DND-41 (cell line): Measurements from ENCODE around the gene ARAP1.

ENCODE experiments used
- ATAC-seq: fragments of 200-7000 bp; cut with Tn5 transposase; 3 replicates; pipeline ENCODE4 v1.9.1; 2021; ENCODE audit warnings: low read depth; ENCODE audit not compliant: insufficient read depth
- DNase-seq: peaks from one replicate; pipeline ENCODE4 v3.0.0-alpha.2; 2020
- H2AFZ ChIP-seq: 2 replicates; pipeline ENCODE4 v1.6.0; 2012; ENCODE audit warnings: low read depth, low read length
- H3K27ac ChIP-seq: 2 replicates; pipeline ENCODE4 v1.5.1; 2012; ENCODE audit warnings: low read length, inconsistent platforms
- H3K27me3 ChIP-seq: fragments of 200-600 bp; sonication (generic); 2 replicates; pipeline ENCODE4 v1.6.0; 2012; ENCODE audit warnings: low read length, mild to moderate bottlenecking, inconsistent platforms; ENCODE audit not compliant: insufficient read depth, poor library complexity
- H3K36me3 ChIP-seq: 2 replicates; pipeline ENCODE4 v1.5.1; 2012; ENCODE audit warnings: low read length, inconsistent platforms; ENCODE audit not compliant: insufficient read depth
- H3K4me1 ChIP-seq: 2 replicates; pipeline ENCODE4 v1.5.1; 2012; ENCODE audit warnings: mild to moderate bottlenecking, low read length; ENCODE audit not compliant: insufficient read depth
- H3K4me2 ChIP-seq: 2 replicates; pipeline ENCODE4 v1.6.0; 2012; ENCODE audit warnings: mild to moderate bottlenecking, moderate library complexity, low read length, inconsistent platforms; ENCODE audit not compliant: insufficient read depth
- H3K4me3 ChIP-seq, 2 experiments: fragments of 200-600 bp in 1 of 2; shearing (Covaris generic) in 1 of 2; 2 replicates each; pipeline ENCODE4 v1.5.1; 2012 to 2016; ENCODE audit warnings: inconsistent platforms in 2 of 2, low read length in 2 of 2, mild to moderate bottlenecking in 2 of 2, low read depth in 1 of 2, moderate library complexity in 1 of 2
- H3K79me2 ChIP-seq: 2 replicates; pipeline ENCODE4 v1.6.0; 2012; ENCODE audit warnings: low read length, inconsistent platforms; ENCODE audit not compliant: insufficient read depth
- H3K9ac ChIP-seq: 2 replicates; pipeline ENCODE4 v1.6.0; 2012; ENCODE audit warnings: low read depth, mild to moderate bottlenecking, inconsistent platforms, low read length, moderate library complexity
- H3K9me3 ChIP-seq: 2 replicates; pipeline ENCODE4 v1.5.1; 2012; ENCODE audit warnings: low read length, moderate library complexity, mild to moderate bottlenecking, inconsistent platforms; ENCODE audit not compliant: insufficient read depth, severe bottlenecking
- H4K20me1 ChIP-seq: 2 replicates; pipeline ENCODE4 v1.6.0; 2012; ENCODE audit warnings: low read length; ENCODE audit not compliant: insufficient read depth
- EZH2 ChIP-seq: IDR thresholded peaks from 3 replicates; pipeline ENCODE4 v1.6.1; 2012; ENCODE audit warnings: borderline replicate concordance, low read depth, mild to moderate bottlenecking, moderate library complexity, low read length, inconsistent platforms; ENCODE audit not compliant: severe bottlenecking
- TF ChIP-seq, protein P1 (sequence below): IDR thresholded peaks from 2 replicates; pipeline ENCODE4 v1.5.1; 2012; ENCODE audit warnings: borderline replicate concordance, low read length, moderate library complexity, mild to moderate bottlenecking; ENCODE audit not compliant: poor library complexity, severe bottlenecking; ENCODE audit errors: extremely low read depth

Gene ARAP1

DNA sequence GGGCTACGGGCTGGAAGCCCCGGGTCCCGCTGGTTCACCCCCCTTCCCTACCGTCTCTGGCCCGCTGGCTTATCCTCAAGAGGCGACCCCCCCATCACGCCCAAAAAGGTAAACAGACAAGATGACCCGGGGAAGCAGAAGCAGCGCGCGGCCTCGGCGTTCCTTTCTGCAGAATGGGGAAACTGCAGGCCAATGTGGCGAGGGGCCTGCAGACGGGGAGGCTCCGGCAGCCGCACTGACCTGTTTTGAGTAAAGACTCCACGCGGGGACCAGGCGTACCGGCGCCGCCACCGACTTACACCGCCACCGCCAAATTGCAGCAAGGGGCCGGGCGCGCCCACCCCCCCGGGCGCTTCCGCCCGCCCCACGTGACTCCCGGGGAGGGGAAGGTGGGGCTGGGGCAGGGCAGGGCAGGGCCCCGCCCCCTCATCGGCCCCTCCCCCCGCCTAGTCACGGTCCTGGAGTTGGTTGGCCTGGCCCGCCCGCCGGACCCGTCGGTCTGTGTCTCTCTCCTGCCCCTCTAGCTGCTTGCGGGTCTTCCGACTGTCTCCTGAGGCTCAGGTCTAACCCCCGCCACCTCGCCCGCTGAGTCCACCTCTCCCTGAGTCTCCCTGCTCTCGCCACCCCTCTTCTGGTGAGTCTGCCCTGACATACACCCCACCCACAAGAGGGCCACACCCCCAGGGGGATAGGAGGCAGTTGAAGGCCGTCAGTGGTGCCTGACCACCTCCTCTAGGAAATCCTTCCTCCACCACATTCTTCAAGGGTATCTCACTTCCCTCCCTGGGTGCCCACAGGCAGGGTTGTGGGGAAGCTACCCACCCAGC is at the start of gene ARAP1:
ARAP1 (minus strand) TSS at position 321 of the 827 bp plus-strand sequence. CDS start 25,280 bp downstream, outside the sequence.
- Histone ChIP-seq H3K4me3 (peak within 1 kb of the TSS; percentile 58 to 83; a peak in 3 of 4 replicates), H3K4me1 (peaks cover 32% of the 10 kb centered on the region), H3K4me2 (peak within 1 kb of the TSS; percentile 81), H4K20me1 (peaks cover 12% of the 10 kb centered on the region; the same call in 1 of the 2 replicates), H3K27me3 (no peaks in the 10 kb centered on the region), H3K9ac (peak within 1 kb of the TSS; percentile 75), H3K79me2 (peaks cover 42% of the 10 kb centered on the region), H2AFZ (peak within 1 kb of the TSS; percentile 79), H3K9me3 (no peaks in the 10 kb centered on the region), H3K36me3 (no peaks in the 10 kb centered on the region), H3K27ac (peak within 1 kb of the TSS; percentile 79)
- no peak for TF ChIP-seq EZH2
- TF ChIP-seq, protein P1, sequence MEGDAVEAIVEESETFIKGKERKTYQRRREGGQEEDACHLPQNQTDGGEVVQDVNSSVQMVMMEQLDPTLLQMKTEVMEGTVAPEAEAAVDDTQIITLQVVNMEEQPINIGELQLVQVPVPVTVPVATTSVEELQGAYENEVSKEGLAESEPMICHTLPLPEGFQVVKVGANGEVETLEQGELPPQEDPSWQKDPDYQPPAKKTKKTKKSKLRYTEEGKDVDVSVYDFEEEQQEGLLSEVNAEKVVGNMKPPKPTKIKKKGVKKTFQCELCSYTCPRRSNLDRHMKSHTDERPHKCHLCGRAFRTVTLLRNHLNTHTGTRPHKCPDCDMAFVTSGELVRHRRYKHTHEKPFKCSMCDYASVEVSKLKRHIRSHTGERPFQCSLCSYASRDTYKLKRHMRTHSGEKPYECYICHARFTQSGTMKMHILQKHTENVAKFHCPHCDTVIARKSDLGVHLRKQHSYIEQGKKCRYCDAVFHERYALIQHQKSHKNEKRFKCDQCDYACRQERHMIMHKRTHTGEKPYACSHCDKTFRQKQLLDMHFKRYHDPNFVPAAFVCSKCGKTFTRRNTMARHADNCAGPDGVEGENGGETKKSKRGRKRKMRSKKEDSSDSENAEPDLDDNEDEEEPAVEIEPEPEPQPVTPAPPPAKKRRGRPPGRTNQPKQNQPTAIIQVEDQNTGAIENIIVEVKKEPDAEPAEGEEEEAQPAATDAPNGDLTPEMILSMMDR: no peak
- ATAC-seq: peak; percentile 84
- peak; percentile 84 for DNase-seq

DNA sequence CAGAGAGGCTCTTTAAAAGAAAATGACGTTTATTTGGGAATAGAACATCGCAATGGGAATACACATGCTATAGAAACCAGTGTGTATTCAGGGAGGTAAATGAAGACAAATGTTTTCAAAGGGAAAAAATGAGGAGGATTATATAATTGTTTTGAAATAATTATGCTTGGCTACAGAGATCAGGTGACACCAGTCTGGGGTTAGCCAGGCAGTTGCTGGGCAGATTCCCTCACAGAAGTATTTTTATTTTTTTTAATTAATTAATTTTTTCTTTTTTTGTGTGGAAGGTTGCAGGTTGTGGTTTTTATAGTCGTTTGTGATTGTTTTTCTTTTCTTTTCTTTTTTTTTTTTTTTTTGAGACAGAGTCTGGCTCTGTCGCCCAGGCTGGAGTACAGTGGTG is 47.2 kb upstream of the ARAP1 start:
- H3K79me2 ChIP-seq: no peaks in the 10 kb centered on the region
- H3K27me3 ChIP-seq: no peaks in the 10 kb centered on the region
- no peak overlapping the region for H3K9ac ChIP-seq
- no peak for TF ChIP-seq EZH2
- TF ChIP-seq, protein P1: no peak
- no peak for DNase-seq
- no peak for ATAC-seq
- peaks cover 5% of the 10 kb centered on the region for H3K4me1 ChIP-seq
- no peaks in the 10 kb centered on the region for H3K36me3 ChIP-seq
- no peak overlapping the region for H3K27ac ChIP-seq
- no peak overlapping the region for H3K4me2 ChIP-seq
- no peaks in the 10 kb centered on the region for H4K20me1 ChIP-seq
- H2AFZ ChIP-seq: no peak overlapping the region
- no peaks in the 10 kb centered on the region for H3K9me3 ChIP-seq
- H3K4me3 ChIP-seq: no peak overlapping the region

DNA sequence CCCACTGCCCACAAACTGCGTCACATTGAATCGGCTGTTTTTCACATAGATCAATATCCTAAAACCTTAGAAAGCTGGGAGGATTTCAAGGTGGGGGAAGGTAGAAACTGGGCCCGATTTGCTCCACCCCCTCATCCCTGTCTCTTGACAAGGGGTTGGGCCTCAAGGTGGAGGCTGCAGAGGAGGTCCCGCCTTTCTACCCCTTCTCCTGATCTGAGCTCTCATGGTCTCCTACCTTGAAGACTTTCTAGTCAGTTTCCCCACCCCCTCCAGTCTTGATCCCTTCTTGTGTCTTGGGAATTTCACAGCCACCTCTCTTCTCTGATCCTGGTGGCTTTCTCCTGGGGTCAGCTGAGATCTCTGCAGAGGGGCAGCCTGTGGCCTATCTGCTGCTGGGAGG is 46.2 kb upstream of the ARAP1 start:
- DNase-seq (no peak), ATAC-seq (no peak)
- TF ChIP-seq EZH2: no peak
- TF ChIP-seq, protein P1: no peak
- H3K27me3 ChIP-seq: no peaks in the 10 kb centered on the region
- H3K36me3 ChIP-seq: no peaks in the 10 kb centered on the region
- H3K79me2 ChIP-seq: no peaks in the 10 kb centered on the region
- no peak overlapping the region for H3K9ac ChIP-seq
- no peak overlapping the region for H3K4me2 ChIP-seq
- H3K27ac ChIP-seq: no peak overlapping the region
- no peak overlapping the region for H3K4me3 ChIP-seq
- no peaks in the 10 kb centered on the region for H3K9me3 ChIP-seq
- H2AFZ ChIP-seq: no peak overlapping the region
- H4K20me1 ChIP-seq: no peaks in the 10 kb centered on the region
- peaks cover 11% of the 10 kb centered on the region for H3K4me1 ChIP-seq
